ENCODE data around the gene FOLR3.

Gene FOLR3

DNA sequence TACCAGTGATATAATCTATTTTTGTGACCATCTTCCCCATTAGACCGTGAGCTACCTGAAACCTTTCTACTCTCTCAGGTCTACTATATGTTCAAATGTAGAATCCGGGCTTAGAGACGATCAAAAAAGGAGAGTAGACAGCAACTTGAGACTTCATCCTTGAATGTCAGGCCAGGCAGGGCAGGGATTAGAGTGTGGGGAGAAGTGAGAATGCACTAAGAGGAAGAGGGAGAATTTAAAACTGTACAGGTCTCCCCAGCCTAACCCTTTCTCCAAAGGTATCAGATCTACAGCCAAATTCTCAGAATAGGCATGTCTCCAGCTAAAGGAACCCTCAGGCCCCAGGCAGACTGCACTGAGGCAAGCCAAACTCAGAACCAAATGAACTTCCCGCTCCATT, 33.4 kb upstream of the FOLR3 start:
- CTCF ChIA-PET: interaction anchor here (0.6 to 14.0 kb wide), 10 partner anchors 9 to 329 kb away, joined by 3 to 540 read pairs (median 10); no protein-coding TSS in a partner anchor
- POLR2A ChIA-PET: interaction anchor here (1.0 to 1.7 kb wide), 2 partner anchors 11 to 43 kb away, joined by 4 to 7 read pairs; no protein-coding TSS in a partner anchor
- H3K4me3 ChIP-seq (ENCODE audit: low read depth, low read length): peak overlapping the region; percentile 78
- DNase-seq (ENCODE audit: low read depth, low spot score): no peak
- TF ChIP-seq CTCF (IDR thresholded peaks at IDR 0.05; ENCODE audit: insufficient read depth, low read length, missing control alignments): no peak

DNA sequence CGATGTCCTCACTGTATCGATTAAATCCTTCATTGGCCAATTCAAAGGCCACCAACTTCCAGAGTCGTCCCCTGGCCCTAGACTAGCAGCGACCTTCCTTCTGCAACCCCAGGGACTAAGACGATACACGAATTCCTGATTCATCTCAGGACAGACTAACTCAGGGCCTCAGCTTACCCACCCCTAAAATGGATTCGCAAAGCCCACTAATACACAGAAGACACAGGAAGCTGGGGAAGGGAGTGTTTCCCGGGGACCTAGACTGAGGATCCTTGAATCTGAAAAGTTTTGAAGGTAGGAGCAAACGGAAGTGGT, 32.9 kb upstream of the FOLR3 start:
- POLR2A ChIA-PET: interaction anchor here (1.0 to 1.7 kb wide), 2 partner anchors 11 to 42 kb away, joined by 4 to 7 read pairs; no protein-coding TSS in a partner anchor

GRCh38 chr11:72102946-72103753, 32.4 kb upstream of the FOLR3 start, which contains the start of gene LAMTOR1:
Gene LAMTOR1, minus strand, starts transcription at chr11:72103297. Its CDS starts 73 bp downstream, at chr11:72103224.
- TF ChIP-seq CTCF (IDR thresholded peaks at IDR 0.05; ENCODE audit: insufficient read depth, low read length, missing control alignments): peak; percentile 40
- ChIA-PET POLR2A (interaction anchor here (1.0 to 1.7 kb wide), 2 partner anchors 12 to 42 kb away, joined by 4 to 7 read pairs; no protein-coding TSS in a partner anchor), CTCF (interaction anchor here (1.2 to 14.0 kb wide), 5 partner anchors 12 to 126 kb away, joined by 3 to 540 read pairs (median 17); no protein-coding TSS in a partner anchor)
- DNase-seq (ENCODE audit: low read depth, low spot score): peak; percentile 91
- H3K4me3 ChIP-seq (ENCODE audit: low read depth, low read length): peak within 1 kb of the TSS; percentile 78

More for the DNA sequence above, 32.9 kb upstream of the FOLR3 start:
- no peak for TF ChIP-seq CTCF (IDR thresholded peaks at IDR 0.05; ENCODE audit: insufficient read depth, low read length, missing control alignments)
- CTCF ChIA-PET: interaction anchor here (0.6 to 14.0 kb wide), 7 partner anchors 8 to 125 kb away, joined by 3 to 540 read pairs (median 17); no protein-coding TSS in a partner anchor
- no peak for DNase-seq (ENCODE audit: low read depth, low spot score)
- H3K4me3 ChIP-seq (ENCODE audit: low read depth, low read length): peak overlapping the region; percentile 78

DNA sequence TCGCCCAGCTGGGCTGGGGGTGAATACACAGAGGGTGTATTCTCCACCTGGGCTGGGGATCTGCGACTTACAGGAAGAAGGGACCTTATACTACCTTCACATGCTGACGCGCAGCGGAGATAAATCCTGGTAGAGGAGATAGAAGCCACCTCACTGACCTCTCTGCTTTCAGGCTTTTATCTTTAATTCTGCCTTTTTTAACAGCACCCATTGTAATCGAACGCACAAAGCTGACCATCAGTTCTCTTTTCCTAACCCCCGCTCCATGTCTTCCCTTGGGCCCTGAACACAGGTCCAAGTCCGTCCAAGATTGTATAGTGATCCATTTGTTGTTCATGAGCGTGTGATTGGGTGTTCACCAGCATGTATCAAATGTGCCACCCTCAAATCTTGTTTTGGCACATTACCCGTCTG, 31.8 kb upstream of the FOLR3 start:
- POLR2A ChIA-PET: no interaction called here
- H3K4me3 ChIP-seq (ENCODE audit: low read depth, low read length): peak overlapping the region; percentile 41
- no peak for TF ChIP-seq CTCF (IDR thresholded peaks at IDR 0.05; ENCODE audit: insufficient read depth, low read length, missing control alignments)
- CTCF ChIA-PET: interaction anchor here (0.9 to 1.2 kb wide), 2 partner anchors 79 to 81 kb away, joined by 3 read pairs; no protein-coding TSS in a partner anchor
- DNase-seq (ENCODE audit: low read depth, low spot score): no peak

DNA sequence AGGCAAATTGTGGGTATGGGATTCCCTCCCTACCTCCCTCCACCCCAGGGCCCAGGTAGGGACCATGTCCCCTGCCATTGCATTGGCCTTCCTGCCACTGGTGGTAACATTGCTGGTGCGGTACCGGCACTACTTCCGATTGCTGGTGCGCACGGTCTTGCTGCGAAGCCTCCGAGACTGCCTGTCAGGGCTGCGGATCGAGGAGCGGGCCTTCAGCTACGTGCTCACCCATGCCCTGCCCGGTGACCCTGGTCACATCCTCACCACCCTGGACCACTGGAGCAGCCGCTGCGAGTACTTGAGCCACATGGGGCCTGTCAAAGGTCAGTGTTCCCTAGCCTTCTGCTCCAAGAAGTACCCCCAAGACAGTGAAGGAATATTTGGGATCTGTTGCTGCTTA, 29.6 kb upstream of the FOLR3 start, which contains the start of gene TOMT:
Gene TOMT, plus strand, starts transcription at position 37 of the 400 bp plus-strand sequence. Its CDS starts 28 bp downstream, at position 65.
- TF ChIP-seq CTCF (IDR thresholded peaks at IDR 0.05; ENCODE audit: insufficient read depth, low read length, missing control alignments): no peak
- H3K4me3 ChIP-seq (ENCODE audit: low read depth, low read length): no peak within 1 kb of the TSS
- POLR2A ChIA-PET: no interaction called here
- no peak for DNase-seq (ENCODE audit: low read depth, low spot score)
- CTCF ChIA-PET: interaction anchor here (0.6 to 1.5 kb wide), 5 partner anchors 15 to 288 kb away, joined by 3 to 4 read pairs (median 3); no protein-coding TSS in a partner anchor

Measured in AG04449 (cell line).